GM21390 (cell line): ENCODE results near the gene NAMPT.
A peak's percentile ranks its signal among the peaks of the same experiment; 100 is the strongest.

Experiments
- ATAC-seq: cut with Tn5 transposase; IDR thresholded peaks from one replicate; pipeline ENCODE4 v1.9.1; 2021; ENCODE audit not compliant: unreplicated experiment

The NAMPT gene

DNA sequence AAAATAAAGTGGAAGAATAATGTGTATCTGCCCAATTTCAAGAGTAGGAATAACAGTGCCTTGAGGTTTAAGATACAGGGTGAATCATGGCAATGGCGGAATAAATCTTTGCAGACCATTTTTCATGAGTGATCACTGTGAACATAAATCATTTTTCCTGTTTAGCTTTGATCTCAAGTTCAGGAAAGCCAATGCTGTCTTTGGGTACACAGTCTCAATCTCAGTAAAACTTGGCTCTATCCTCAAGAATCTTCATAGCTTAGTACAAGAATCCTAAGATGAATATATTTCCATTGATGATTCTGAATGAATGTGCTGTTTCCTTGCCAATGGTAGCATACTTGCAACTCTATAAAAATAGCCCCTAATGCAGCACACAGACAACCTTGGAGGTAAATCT lies 6.8 kb downstream of the NAMPT start:
- no peak for ATAC-seq

- ATAC-seq, result no peak
These were observed 8.3 kb downstream of the NAMPT start for GRCh38 chr7:106276513-106276912.

DNA sequence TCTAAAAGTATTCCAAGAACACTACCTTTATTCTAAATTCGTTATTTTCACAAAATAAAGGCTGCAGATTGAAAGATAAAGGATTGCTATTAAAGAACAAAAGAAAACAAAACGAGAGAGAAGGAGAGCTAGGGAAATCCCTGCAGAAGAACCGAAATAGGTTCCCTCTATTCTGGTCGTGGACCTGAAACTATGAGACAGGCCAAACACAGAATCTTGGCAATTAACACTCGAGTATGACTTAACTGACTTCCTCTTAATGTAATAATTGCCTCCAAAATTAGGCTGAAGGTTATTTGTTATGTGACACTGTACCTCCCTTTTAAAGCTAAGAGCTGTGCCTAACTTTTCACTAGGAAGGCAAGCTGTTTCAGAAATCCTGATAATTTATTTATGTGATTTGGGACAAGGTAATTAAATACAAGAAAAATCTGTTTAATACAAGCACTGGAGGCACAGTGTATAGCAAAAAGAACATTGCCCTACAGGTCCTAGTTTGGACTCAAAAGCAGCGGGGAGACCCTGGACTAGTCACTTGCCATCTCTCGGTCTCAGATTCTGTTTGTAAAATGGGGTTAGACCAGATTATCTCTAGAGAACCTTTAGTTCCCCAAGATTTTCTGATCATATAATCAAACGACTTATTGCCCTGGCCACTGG lies 11.6 kb downstream of the NAMPT start:
- no peak for ATAC-seq

DNA sequence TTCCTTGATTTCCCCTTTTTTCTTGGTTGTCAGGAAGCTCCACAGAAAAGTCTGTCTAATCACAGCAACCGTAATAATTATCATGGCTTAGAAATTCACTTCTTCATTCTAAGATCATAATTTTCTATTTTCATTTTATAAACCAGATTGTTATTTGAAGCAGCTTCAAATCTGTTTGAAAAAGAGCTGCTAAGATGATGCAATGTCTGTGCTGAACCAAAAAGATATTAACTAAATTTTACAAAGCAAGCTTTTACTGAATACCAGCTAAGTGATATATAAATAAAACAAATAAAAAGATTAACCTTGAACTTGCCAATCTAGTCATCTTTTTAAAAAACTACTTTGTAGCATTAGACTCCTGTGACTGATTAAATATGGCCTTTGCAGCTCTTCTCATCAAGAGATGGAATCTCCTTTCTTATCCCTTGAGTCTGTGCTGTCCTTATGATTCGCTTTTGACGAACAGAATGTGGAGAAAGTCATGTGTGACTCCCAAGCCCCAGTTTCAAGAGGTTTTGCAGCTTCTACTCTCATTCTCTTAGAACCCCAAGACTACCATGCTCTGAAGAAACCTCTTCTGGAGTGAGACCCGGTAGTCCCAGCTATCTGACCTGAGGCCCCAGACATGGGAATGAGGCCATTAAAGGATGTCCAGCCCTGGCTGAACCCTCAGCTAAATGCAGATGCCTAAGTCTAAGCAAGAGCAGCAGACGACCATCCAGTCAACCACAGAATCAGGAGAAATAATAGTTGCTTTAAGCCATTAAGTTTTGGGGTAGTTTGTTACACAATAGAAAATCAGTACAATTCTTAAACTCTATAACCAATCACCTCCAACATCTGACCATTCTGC lies 14.4 kb downstream of the NAMPT start:
- ATAC-seq, result no peak

DNA sequence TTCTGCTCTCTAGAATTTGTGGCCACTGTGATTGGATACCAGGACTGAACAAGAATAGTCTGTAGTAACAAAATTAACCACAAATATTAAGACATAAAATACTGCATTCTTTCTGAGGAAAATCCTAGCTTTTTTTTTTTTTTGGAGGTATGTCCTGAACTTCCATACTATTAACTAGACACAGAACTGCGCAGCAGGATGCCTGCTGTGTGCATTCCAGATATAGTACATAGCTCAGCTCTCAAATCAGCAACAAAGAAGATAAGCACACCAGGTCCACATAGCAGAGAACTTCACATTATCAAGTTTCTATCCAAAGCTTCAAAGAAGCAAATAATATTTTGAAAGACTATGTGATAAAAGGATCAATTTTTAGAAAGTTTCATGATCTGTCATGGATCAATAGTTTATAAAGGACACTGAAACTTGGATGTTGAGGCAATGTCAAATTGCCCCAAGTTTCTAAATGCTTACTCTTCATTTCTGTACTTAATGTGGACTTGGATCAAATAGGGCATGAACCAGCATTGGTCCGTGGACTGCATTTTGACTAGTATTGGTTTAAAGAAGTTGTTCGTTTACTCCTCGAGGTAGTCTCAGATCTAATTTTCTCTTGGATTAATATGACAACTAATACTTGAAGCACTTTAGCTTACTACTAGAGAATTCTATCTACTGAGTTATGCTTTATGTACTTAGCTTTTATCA lies 15.4 kb downstream of the NAMPT start:
- ATAC-seq, result no peak

DNA sequence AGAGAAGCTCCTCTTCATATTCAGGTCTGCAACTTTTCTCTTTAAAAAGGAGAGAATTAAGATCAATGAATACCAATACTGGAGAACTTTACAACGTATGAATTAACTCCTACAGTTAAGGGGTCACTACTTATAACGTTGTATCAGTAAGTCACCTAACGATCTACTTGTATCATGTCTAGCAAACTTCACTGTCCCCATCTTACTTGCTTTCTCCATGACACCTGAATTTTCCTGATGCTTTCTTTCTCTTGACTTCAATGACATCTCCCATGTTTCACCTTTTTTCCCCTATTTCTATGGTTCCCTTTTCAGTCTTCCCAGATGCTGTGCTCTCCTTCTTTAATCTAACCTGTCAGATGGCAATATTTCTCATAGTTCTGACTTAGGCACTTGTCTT lies 19.6 kb downstream of the NAMPT start:
- ATAC-seq, result no peak

DNA sequence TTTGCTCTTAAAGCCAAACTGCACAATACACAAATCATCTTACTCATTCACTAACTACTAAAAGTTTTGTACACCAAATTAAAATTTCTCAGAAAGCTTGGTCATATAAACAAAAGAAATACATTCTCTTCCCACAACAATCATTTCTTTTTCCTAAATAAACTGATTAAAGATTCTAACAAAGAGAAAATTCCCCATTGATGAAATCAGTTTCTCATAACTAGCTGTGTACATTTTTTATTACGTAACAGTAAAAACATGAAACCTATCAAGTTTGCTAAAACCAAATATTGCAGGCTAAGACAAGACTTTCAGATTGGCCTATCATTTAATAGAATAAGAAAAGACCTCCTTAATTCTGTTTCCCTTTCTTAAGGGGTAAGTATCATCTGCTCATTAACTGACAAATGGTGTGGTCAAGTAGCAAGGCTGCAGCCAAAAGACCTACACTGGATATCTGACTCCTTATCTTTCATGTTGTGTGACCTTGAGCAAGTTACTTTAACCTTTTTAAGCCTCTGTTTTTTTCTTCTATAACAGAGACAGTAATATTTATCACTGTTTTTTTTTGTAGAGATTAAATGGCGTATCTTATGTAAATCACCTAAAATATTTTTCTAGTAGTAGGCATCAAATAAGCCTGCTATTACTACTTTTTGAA lies 22.4 kb downstream of the NAMPT start:
- ATAC-seq, result no peak

DNA sequence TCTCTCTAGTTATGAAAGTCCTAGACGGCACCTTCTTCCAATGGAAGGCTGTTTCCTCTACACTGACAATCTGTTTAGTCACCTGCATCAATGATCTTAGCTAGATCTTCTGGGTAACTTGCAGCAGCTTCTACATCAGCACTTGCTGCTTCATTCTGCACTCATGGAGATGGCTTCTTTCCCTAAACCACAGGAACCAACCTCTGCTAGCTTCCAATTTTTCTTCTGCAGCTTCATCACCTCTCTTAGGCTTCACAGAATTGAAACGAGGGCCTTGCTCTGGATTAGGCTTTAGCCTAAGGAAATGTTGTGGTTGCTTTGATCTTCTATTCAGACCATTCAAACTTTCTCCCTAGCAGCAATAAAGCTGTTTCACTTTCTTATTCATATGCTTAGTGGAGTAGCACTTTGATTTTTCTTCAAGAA lies 24.6 kb downstream of the NAMPT start:
- peak; percentile 64 for ATAC-seq

DNA sequence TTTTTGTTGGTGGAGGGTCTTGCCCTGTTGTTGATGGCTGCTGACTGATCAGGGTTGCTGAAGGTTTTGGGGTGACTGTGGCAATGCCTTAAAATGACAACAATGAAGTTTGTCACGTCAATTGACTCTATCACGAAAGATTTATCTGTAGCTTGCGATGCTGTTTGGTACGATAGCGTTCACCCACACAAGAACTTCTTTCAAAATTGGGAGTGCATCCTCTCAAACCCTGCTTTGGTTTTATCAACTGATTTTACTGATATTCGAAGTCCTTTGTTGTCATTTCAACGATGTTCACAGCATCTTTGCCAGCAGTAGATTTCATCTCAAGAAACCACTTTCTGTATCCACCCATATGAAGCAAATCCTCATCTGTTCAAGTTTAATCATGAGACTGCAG lies 26.0 kb downstream of the NAMPT start:
- ATAC-seq, result no peak

DNA sequence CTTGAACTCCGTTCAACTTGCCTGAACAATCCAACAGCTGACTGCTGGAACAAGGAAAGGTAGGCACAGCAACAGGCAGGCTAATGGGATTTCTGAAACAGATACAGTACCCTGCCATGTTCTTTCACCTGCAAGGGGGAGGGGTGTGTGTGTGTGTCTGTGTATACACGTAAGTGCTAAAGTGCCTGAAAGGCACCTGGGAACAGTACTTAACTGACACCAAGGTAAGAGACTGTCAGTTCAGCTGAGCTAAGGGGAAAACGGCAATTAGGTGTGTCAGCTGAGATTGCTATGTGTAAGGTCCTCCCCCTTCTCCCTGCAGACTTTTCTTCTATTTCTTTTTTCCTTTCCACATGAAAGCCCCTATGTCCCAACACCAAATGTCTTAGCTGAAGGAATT lies 27.0 kb downstream of the NAMPT start:
- ATAC-seq, result no peak

GRCh38 chr7:106256144-106256543 lies 28.6 kb downstream of the NAMPT start:
- ATAC-seq, result no peak

- no peak for ATAC-seq
These were observed 29.5 kb downstream of the NAMPT start for GRCh38 chr7:106255246-106255645.

DNA sequence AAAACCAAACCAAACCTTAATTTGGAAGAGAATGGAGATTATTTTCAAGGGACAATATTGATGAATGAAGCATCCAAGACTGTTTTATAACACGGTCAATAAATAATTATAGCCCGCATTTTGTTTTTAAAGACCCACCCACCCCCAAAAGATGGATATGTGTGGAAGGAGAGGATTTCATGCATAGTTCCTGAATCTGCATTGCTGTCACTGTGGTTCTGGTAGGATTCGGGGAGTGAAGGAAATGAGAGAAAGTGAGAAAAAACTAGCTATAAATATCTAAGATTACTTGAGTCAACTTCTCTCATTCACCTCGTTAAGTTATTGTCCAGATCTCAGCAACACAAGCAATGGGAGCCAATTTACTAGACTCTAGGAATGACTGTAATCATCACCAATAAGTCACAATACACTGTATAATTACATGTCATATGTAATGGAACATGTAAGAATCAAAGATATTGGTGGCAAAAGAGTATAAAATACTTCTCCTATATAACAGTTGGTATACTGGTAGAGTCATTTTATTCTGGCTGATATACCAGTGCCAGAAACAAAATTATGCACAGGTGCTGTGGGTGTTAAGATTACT lies 30.2 kb downstream of the NAMPT start:
- no peak for ATAC-seq

GRCh38 chr7:106252568-106252967 lies 32.2 kb downstream of the NAMPT start:
- no peak for ATAC-seq

DNA sequence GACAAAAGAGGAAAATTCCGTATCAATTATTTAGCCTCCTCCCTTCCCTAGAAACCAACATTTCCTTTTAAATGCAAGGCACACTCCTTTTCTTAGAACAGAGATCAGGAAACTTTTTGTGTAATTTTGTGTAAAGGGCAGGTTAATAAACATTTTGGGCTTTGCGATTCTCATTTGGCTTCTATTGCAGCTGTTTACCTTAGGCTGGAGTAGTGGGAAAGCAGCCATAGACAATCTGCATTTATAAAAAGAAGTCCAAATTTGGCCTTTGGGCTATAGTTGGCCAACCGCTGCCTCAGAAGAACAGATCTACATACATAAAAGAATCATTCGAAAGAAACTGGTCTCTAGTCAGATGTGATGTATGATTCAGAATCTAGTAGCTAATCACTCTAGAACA lies 35.3 kb downstream of the NAMPT start:
- no peak for ATAC-seq

DNA sequence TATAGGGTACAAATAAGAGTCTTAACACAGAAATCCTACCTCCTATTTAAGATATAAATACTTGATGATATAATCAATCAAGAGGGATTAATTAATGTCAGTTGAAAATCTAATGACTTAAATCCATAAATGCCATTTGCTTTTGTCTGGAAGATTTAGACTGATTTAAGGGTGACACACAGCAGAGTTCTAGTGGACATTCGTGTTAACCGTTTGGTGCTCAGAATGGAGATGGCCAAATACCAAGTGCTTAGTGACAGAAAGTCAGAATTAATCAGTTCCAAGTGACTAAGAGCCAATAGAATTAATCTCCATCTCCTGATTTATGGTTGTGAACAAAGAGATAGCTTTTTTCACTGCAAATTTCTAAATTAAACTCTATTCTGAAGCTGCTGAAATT lies 36.2 kb downstream of the NAMPT start:
- no peak for ATAC-seq

DNA sequence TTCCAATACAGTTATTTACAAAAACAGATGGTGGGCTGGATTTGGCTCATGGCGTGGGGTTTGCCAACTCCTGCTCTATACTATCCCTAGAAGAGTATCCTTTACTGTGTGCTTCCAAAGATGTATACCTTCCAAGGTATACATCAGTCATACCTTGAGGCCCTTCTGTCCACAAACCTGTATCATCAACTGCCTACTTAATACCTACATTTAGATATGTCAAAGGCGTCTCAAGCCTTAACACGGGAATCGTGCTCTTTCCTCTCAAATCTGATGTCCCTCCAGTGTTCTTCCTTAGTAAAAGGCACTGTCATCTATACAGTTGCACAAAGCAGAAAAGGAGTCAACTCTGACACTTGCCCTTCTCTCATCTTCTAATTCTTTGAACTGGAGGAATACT lies 36.9 kb downstream of the NAMPT start:
- no peak for ATAC-seq

DNA sequence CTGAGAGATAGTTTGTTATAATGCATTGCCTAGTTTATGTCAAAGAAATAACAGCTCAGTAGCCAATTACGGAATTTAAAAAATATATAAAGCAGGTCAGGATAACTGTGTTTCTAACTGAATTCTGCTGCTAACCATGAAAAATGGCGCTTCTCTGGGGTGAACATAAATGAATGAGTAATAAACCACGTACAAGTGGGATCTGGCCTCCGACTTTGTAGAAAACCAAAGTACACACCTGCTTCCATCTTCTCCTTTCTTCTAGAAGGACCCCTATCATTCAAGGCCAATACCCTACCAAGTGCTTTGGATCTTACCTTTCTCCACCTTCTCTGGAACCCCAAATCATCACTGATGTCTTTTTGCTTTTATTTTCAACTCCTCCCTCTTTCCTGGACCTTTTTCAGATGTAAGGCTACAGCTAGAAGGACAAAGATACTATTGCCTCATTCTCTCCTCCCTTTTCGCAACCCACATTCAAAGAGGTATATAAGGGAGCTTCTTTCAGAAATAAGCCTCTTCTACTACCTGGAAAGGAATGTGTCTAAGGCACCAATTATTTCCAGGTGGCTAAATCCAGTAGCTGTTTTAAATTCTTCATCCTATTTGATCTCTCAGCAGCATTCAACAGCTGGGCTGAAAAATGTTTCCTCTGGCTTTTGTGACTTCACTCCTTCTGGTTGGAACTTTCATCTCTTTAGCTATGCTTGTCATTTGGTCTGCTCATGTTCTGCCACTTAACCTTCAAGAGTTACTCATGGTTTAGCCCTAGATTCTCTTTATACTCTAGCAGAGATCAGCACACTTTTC lies 37.7 kb downstream of the NAMPT start:
- ATAC-seq, result no peak

DNA sequence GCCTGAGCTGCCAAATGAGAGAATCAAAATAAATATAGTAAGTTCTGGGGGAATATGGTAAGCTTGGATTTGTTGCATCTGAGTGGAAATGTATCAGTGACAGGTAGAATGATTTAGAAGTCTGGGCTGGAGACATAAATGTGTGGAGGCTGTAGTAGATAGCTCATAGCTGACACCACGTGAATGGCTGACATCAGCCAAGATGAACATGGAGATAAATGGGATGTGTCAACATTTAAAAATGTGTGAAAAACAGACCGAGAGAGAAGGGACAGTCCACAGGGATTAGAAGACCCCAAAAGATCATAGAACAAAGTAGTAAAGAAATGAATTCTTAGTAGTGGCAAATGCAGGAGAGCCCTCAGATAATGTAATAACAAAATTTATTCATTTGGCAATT lies 40.9 kb downstream of the NAMPT start:
- no peak for ATAC-seq

GRCh38 chr7:106239406-106239805 lies 45.4 kb downstream of the NAMPT start:
- no peak for ATAC-seq
